Ectodermal cell (in vitro differentiated cells): Measurements from ENCODE around the gene LACC1.

Source experiments
- H3K27ac ChIP-seq: 2 replicates; pipeline ENCODE4 v1.7.0; 2013; ENCODE audit warnings: mild to moderate bottlenecking, low read depth, low read length; ENCODE audit not compliant: insufficient read depth, poor library complexity, severe bottlenecking
- H3K27me3 ChIP-seq: 2 replicates; pipeline ENCODE4 v1.7.0; 2013; ENCODE audit warnings: mild to moderate bottlenecking, low read length; ENCODE audit not compliant: insufficient read depth, control insufficient read depth, poor library complexity, severe bottlenecking
- H3K36me3 ChIP-seq: one replicate; pipeline ENCODE4 v1.7.0; 2013; ENCODE audit warnings: low read length; ENCODE audit not compliant: control insufficient read depth, insufficient read depth
- H3K4me1 ChIP-seq: one replicate; pipeline ENCODE4 v1.7.0; 2013; ENCODE audit warnings: low read length; ENCODE audit not compliant: control insufficient read depth, insufficient read depth
- H3K4me3 ChIP-seq: 2 replicates; pipeline ENCODE4 v1.7.0; 2013; ENCODE audit warnings: low read depth, low read length, control low read depth; ENCODE audit not compliant: insufficient read depth
- H3K9me3 ChIP-seq: 2 replicates; pipeline ENCODE4 v1.7.0; 2013; ENCODE audit warnings: mild to moderate bottlenecking, low read length, moderate library complexity; ENCODE audit not compliant: control insufficient read depth
- WGBS, 2 experiments: methylation state at CpG; one replicate each; pipeline ENCODE4 v1.1.7; 2013; ENCODE audit warnings: missing lambda C conversion rate in 2 of 2; 5-methylcytosine and 5-hydroxymethylcytosine counted together

The LACC1 gene

GRCh38 chr13:43881580-43881979 lies 1.9 kb downstream of the LACC1 start:
- no peak overlapping the region for H3K27ac ChIP-seq
- no peak overlapping the region for H3K4me3 ChIP-seq
- peaks cover 22% of the 10 kb centered on the region for H3K27me3 ChIP-seq
- H3K9me3 ChIP-seq = no peaks in the 10 kb centered on the region
- H3K4me1 ChIP-seq = peaks cover 5% of the 10 kb centered on the region
- no peaks in the 10 kb centered on the region for H3K36me3 ChIP-seq

GRCh38 chr13:43883631-43884030 lies 3.9 kb downstream of the LACC1 start:
- no peaks in the 10 kb centered on the region for H3K36me3 ChIP-seq
- WGBS, 2 experiments = 87 to 100% methylated on average over 2 of the region's 3 CpGs
- peaks cover 22% of the 10 kb centered on the region for H3K27me3 ChIP-seq
- H3K4me3 ChIP-seq = no peak overlapping the region
- no peaks in the 10 kb centered on the region for H3K9me3 ChIP-seq
- H3K27ac ChIP-seq = no peak overlapping the region
- H3K4me1 ChIP-seq = peaks cover under 1% of the 10 kb centered on the region

GRCh38 chr13:43884222-43884621 lies 4.5 kb downstream of the LACC1 start:
- WGBS, 2 experiments = 67% methylated on average over 1 of the region's 1 CpG; no CpG with 5 or more reads in 1 of the 2 experiments
- H3K4me1 ChIP-seq = no peaks in the 10 kb centered on the region
- no peak overlapping the region for H3K4me3 ChIP-seq
- no peak overlapping the region for H3K27ac ChIP-seq
- peaks cover 22% of the 10 kb centered on the region for H3K27me3 ChIP-seq
- no peaks in the 10 kb centered on the region for H3K36me3 ChIP-seq
- no peaks in the 10 kb centered on the region for H3K9me3 ChIP-seq

GRCh38 chr13:43894438-43894837 lies 14.7 kb downstream of the LACC1 start:
- H3K27me3 ChIP-seq = no peaks in the 10 kb centered on the region
- no peak overlapping the region for H3K4me3 ChIP-seq

GRCh38 chr13:43895940-43896339 lies 16.2 kb downstream of the LACC1 start:
- 89 to 98% methylated on average over 1 to 2 of the region's 2 CpGs for WGBS, 2 experiments
- H3K4me3 ChIP-seq = no peak overlapping the region
- no peaks in the 10 kb centered on the region for H3K4me1 ChIP-seq
- no peaks in the 10 kb centered on the region for H3K9me3 ChIP-seq
- H3K27ac ChIP-seq = no peak overlapping the region
- H3K36me3 ChIP-seq = no peaks in the 10 kb centered on the region
- H3K27me3 ChIP-seq = no peaks in the 10 kb centered on the region

More at GRCh38 chr13:43894438-43894837, 14.7 kb downstream of the LACC1 start:
- no peaks in the 10 kb centered on the region for H3K4me1 ChIP-seq
- H3K27ac ChIP-seq = no peak overlapping the region
- H3K9me3 ChIP-seq = no peaks in the 10 kb centered on the region
- no peaks in the 10 kb centered on the region for H3K36me3 ChIP-seq

- no peaks in the 10 kb centered on the region for H3K36me3 ChIP-seq
- H3K4me3 ChIP-seq = no peak overlapping the region
- H3K27me3 ChIP-seq = no peaks in the 10 kb centered on the region
- H3K27ac ChIP-seq = no peak overlapping the region
- H3K4me1 ChIP-seq = no peaks in the 10 kb centered on the region
- 0 to 12% methylated on average over 2 to 3 of the region's 3 CpGs for WGBS, 2 experiments
- no peaks in the 10 kb centered on the region for H3K9me3 ChIP-seq
Observed at GRCh38 chr13:43905435-43906031, 25.8 kb downstream of the LACC1 start.

GRCh38 chr13:43908156-43909126 lies 28.7 kb downstream of the LACC1 start:
- Histone ChIP-seq H3K9me3 (no peaks in the 10 kb centered on the region), H3K27ac (no peak overlapping the region), H3K36me3 (no peaks in the 10 kb centered on the region), H3K4me1 (no peaks in the 10 kb centered on the region), H3K27me3 (no peaks in the 10 kb centered on the region), H3K4me3 (no peak overlapping the region)
- WGBS, 2 experiments = 38 to 57% methylated on average over 2 of the region's 2 CpGs

GRCh38 chr13:43910856-43911255 lies 31.2 kb downstream of the LACC1 start:
- no peaks in the 10 kb centered on the region for H3K36me3 ChIP-seq
- H3K9me3 ChIP-seq = no peaks in the 10 kb centered on the region
- H3K4me1 ChIP-seq = no peaks in the 10 kb centered on the region
- H3K27me3 ChIP-seq = no peaks in the 10 kb centered on the region
- H3K4me3 ChIP-seq = no peak overlapping the region
- no peak overlapping the region for H3K27ac ChIP-seq

GRCh38 chr13:43911278-43911677 lies 31.6 kb downstream of the LACC1 start:
- no peaks in the 10 kb centered on the region for H3K27me3 ChIP-seq
- H3K4me3 ChIP-seq = no peak overlapping the region
- H3K9me3 ChIP-seq = no peaks in the 10 kb centered on the region
- 71% methylated on average over 2 of the region's 2 CpGs for WGBS, 2 experiments
- no peak overlapping the region for H3K27ac ChIP-seq
- no peaks in the 10 kb centered on the region for H3K4me1 ChIP-seq
- H3K36me3 ChIP-seq = no peaks in the 10 kb centered on the region

- H3K27me3 ChIP-seq = no peaks in the 10 kb centered on the region
- H3K9me3 ChIP-seq = no peaks in the 10 kb centered on the region
- no peaks in the 10 kb centered on the region for H3K4me1 ChIP-seq
- no peaks in the 10 kb centered on the region for H3K36me3 ChIP-seq
- H3K27ac ChIP-seq = no peak overlapping the region
- WGBS, 2 experiments = 78 to 91% methylated on average over 3 of the region's 3 CpGs
- H3K4me3 ChIP-seq = no peak overlapping the region
Observed at GRCh38 chr13:43911871-43912270, 32.2 kb downstream of the LACC1 start.
